Neuronal stem cell (in vitro differentiated cells): Measurements from ENCODE around the gene STARD13.

Source experiments
- DNase-seq: peaks from one replicate; pipeline ENCODE4 v3.0.0-alpha.2; 2013; ENCODE audit warnings: low spot score
- H2AFZ ChIP-seq: one replicate; pipeline ENCODE4 v1.6.1; 2013; ENCODE audit warnings: mild to moderate bottlenecking, low read length, inconsistent platforms
- H2AK5ac ChIP-seq: 2 replicates; pipeline ENCODE4 v1.6.1; 2013; ENCODE audit warnings: low read depth, mild to moderate bottlenecking, inconsistent platforms, low read length, moderate library complexity, mixed read lengths
- H2BK120ac ChIP-seq: 2 replicates; pipeline ENCODE4 v1.6.1; 2013; ENCODE audit warnings: low read depth, mild to moderate bottlenecking, inconsistent platforms, low read length, moderate library complexity, mixed read lengths
- H2BK12ac ChIP-seq: one replicate; pipeline ENCODE4 v1.6.1; 2013; ENCODE audit warnings: low read length, inconsistent platforms
- H2BK15ac ChIP-seq: 2 replicates; pipeline ENCODE4 v1.6.1; 2013; ENCODE audit warnings: mild to moderate bottlenecking, low read length, inconsistent platforms, mixed read lengths
- H2BK5ac ChIP-seq: one replicate; pipeline ENCODE4 v1.6.1; 2013; ENCODE audit warnings: inconsistent platforms, mild to moderate bottlenecking, low read length, moderate library complexity
- H3K14ac ChIP-seq: one replicate; pipeline ENCODE4 v1.6.1; 2013; ENCODE audit warnings: low read length, inconsistent platforms
- H3K18ac ChIP-seq: 2 replicates; pipeline ENCODE4 v1.6.1; 2013; ENCODE audit warnings: low read length, inconsistent platforms
- H3K23ac ChIP-seq: 2 replicates; pipeline ENCODE4 v1.6.1; 2013; ENCODE audit warnings: low read depth, mild to moderate bottlenecking, mixed read lengths, low read length, inconsistent platforms; ENCODE audit not compliant: poor library complexity
- H3K27ac ChIP-seq: replicated peaks from 3 replicates; pipeline ENCODE4 v1.5.1; 2013; ENCODE audit warnings: low read length, inconsistent platforms
- H3K27me3 ChIP-seq, 3 experiments: 2 replicates each; pipeline ENCODE4 v1.6.1; 2013; ENCODE audit warnings: low read length in 3 of 3, mild to moderate bottlenecking in 2 of 3, inconsistent platforms in 1 of 3, low read depth in 1 of 3, mixed read lengths in 1 of 3, moderate library complexity in 1 of 3; ENCODE audit not compliant: control insufficient read depth in 3 of 3, insufficient read depth in 3 of 3
- H3K36me3 ChIP-seq, 2 donors: replicated peaks in 1 of 2; 2 replicates each; pipeline ENCODE4 v1.6.1; 2013; ENCODE audit warnings: low read length in 2 of 2; ENCODE audit not compliant: control insufficient read depth in 2 of 2, insufficient read depth in 2 of 2
- H3K4ac ChIP-seq: 2 replicates; pipeline ENCODE4 v1.6.1; 2013; ENCODE audit warnings: inconsistent platforms, mild to moderate bottlenecking, low read length, moderate library complexity
- H3K4me1 ChIP-seq, 2 donors: 1 replicate in 1 of 2; 2 replicates in 1 of 2; pipeline ENCODE4 v1.6.1; 2013; ENCODE audit warnings: low read length in 2 of 2, low read depth in 1 of 2; ENCODE audit not compliant: control insufficient read depth in 2 of 2, insufficient read depth in 1 of 2
- H3K4me2 ChIP-seq: one replicate; pipeline ENCODE4 v1.6.1; 2013; ENCODE audit warnings: mild to moderate bottlenecking, low read length, inconsistent platforms; ENCODE audit not compliant: insufficient read depth, poor library complexity, severe bottlenecking
- H3K4me3 ChIP-seq, 2 donors: 2 replicates each; pipeline ENCODE4 v1.5.1; 2013; ENCODE audit warnings: low read length in 2 of 2, mild to moderate bottlenecking in 2 of 2, inconsistent platforms in 1 of 2, moderate library complexity in 1 of 2
- H3K79me1 ChIP-seq: one replicate; pipeline ENCODE4 v1.6.1; 2013; ENCODE audit warnings: low read depth, mild to moderate bottlenecking, inconsistent platforms, low read length, moderate library complexity
- H3K9ac ChIP-seq: one replicate; pipeline ENCODE4 v1.6.1; 2013; ENCODE audit warnings: mild to moderate bottlenecking, low read depth, low read length, inconsistent platforms; ENCODE audit not compliant: poor library complexity
- H3K9me3 ChIP-seq, 2 donors: replicated peaks in 1 of 2; 2 replicates each; pipeline versions ENCODE3 to v1.6.1; 2013; ENCODE audit warnings: low read length in 2 of 2, mild to moderate bottlenecking in 2 of 2, inconsistent platforms in 1 of 2, low read depth in 1 of 2, mixed read lengths in 1 of 2, moderate library complexity in 1 of 2; ENCODE audit not compliant: control insufficient read depth in 2 of 2, insufficient read depth in 1 of 2
- H4K8ac ChIP-seq: one replicate; pipeline ENCODE4 v1.6.1; 2013; ENCODE audit warnings: low read depth, mild to moderate bottlenecking, inconsistent platforms, low read length, moderate library complexity
- H4K91ac ChIP-seq: one replicate; pipeline ENCODE4 v1.6.1; 2013; ENCODE audit warnings: low read length, low read depth, mild to moderate bottlenecking, inconsistent platforms; ENCODE audit not compliant: poor library complexity
- WGBS, 2 donors: extraction: QIAGEN DNeasy Blood & Tissue Kit; methylation state at CpG; one replicate each; pipeline ENCODE4 v1.1.7; 2013; ENCODE audit warnings: missing lambda C conversion rate in 2 of 2, mixed read lengths in 1 of 2; ENCODE audit not compliant: insufficient read length in 2 of 2, insufficient replicate concordance in 1 of 2; ENCODE audit errors: extremely low coverage in 2 of 2; 5-methylcytosine and 5-hydroxymethylcytosine counted together

Gene STARD13

DNA sequence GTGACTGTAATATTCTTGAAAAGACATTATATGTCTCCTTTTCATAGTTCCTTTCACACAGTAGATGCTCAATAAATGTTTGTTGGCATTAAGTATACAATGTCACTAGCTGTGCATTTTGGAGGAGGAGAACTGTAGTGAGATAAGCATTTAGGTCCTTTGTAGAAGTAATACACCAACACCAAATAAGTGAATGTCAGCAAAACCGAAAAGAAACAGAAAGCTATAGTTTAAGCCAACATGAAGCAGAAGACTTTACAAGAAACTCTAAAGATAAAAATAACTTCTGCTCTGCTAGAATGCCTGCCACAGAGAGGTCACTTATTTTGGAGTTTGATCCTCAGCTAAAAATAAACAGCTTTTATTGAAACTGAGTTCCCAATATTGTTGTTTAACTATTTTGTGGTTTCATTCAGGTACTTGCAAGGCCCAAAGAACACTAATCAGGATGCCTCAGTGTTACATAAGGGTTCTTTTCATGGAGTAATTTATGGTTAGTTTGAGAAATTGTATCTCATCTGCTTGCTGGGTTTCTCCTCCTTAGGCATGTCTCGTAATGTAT lies 86.2 kb downstream of the STARD13 start:
- no peak for DNase-seq
- no peak overlapping the region for H3K14ac ChIP-seq
- H3K4me1 ChIP-seq = peaks cover 3 to 9% of the 10 kb centered on the region in 2 donors
- no peak overlapping the region for H2BK12ac ChIP-seq
- no peaks in the 10 kb centered on the region for H3K9me3 ChIP-seq
- H3K4me2 ChIP-seq = no peak overlapping the region
- H3K18ac ChIP-seq = no peak overlapping the region
- H2BK120ac ChIP-seq = no peak overlapping the region
- H2BK5ac ChIP-seq = no peak overlapping the region
- H4K8ac ChIP-seq = no peak overlapping the region
- no peak overlapping the region for H2BK15ac ChIP-seq
- no peak overlapping the region for H3K4ac ChIP-seq
- H3K36me3 ChIP-seq = no peaks in the 10 kb centered on the region
- H3K9ac ChIP-seq = no peak overlapping the region
- H3K79me1 ChIP-seq = no peaks in the 10 kb centered on the region
- H3K4me3 ChIP-seq = no peak overlapping the region
- no peak overlapping the region for H2AK5ac ChIP-seq
- H2AFZ ChIP-seq = no peak overlapping the region
- H3K27me3 ChIP-seq = no peaks in the 10 kb centered on the region
- H3K27ac ChIP-seq = no peak overlapping the region
- WGBS, 2 donors = no CpG with 5 or more reads among the region's 2 CpGs
- no peak overlapping the region for H3K23ac ChIP-seq
- H4K91ac ChIP-seq = no peak overlapping the region

DNA sequence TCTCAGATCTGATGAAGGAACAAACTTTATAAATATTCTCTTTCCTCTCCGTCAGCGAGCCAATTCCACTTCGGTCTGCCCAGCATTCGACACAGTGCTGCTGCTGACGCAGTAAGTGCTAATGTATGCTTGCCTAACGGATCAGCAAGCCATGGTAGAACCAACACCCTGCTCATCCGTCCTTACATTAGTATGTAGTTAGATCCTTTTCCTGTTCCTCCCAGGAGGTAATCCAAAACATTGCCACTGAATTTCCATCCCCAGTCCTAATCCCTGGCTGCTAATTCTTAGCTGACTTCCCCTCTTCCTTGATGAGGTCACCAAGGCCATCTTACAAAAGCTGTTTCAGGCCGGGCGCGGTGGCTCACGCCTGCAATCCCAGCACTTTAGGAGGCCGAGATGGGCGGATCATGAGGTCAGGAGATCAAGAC lies 88.0 kb downstream of the STARD13 start:
- Histone ChIP-seq H3K9me3 (no peaks in the 10 kb centered on the region), H3K4me1 (peaks cover 5 to 14% of the 10 kb centered on the region in 2 donors), H3K27me3 (no peaks in the 10 kb centered on the region), H3K14ac (no peak overlapping the region), H3K23ac (no peak overlapping the region), H3K36me3 (no peaks in the 10 kb centered on the region), H4K8ac (no peak overlapping the region), H2BK12ac (no peak overlapping the region), H3K4me3 (no peak overlapping the region), H3K4ac (no peak overlapping the region), H4K91ac (no peak overlapping the region), H2BK15ac (no peak overlapping the region), H3K79me1 (no peaks in the 10 kb centered on the region), H2BK5ac (no peak overlapping the region), H2AK5ac (no peak overlapping the region), H2AFZ (no peak overlapping the region), H2BK120ac (no peak overlapping the region), H3K18ac (no peak overlapping the region), H3K27ac (no peak overlapping the region), H3K4me2 (no peak overlapping the region), H3K9ac (no peak overlapping the region)
- WGBS, 2 donors = no CpG with 5 or more reads among the region's 13 CpGs
- DNase-seq = no peak

DNA sequence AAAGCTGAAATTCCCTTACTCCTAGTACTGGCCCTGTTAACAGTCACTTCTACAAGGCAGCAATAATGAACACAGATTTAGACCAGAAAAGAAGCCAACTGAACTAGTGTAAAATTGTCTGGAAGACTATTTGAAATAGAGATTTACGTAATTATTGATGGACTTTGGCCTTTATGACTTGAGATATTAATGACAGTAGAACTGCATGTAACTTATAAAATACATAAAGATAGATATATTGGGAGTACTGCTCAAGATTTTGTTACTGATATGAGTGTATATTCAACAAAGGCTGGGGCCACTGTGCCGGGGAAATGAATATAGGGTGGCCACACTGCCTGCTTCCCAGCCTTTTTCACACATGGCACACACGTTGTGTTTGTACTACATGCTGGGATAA lies 88.8 kb downstream of the STARD13 start:
- Histone ChIP-seq H3K9me3 (no peaks in the 10 kb centered on the region), H4K8ac (no peak overlapping the region), H3K27ac (no peak overlapping the region), H2BK120ac (no peak overlapping the region), H2BK15ac (no peak overlapping the region), H3K4me1 (peaks cover 5 to 14% of the 10 kb centered on the region in 2 donors), H2AK5ac (no peak overlapping the region), H3K27me3 (no peaks in the 10 kb centered on the region), H2BK12ac (no peak overlapping the region), H3K4me2 (no peak overlapping the region), H3K36me3 (no peaks in the 10 kb centered on the region), H2BK5ac (no peak overlapping the region), H3K9ac (no peak overlapping the region), H3K4ac (no peak overlapping the region), H2AFZ (no peak overlapping the region), H3K79me1 (no peaks in the 10 kb centered on the region), H3K14ac (no peak overlapping the region), H3K23ac (no peak overlapping the region), H3K4me3 (no peak overlapping the region), H3K18ac (no peak overlapping the region), H4K91ac (no peak overlapping the region)
- no CpG with 5 or more reads among the region's 3 CpGs for WGBS, 2 donors
- no peak for DNase-seq

DNA sequence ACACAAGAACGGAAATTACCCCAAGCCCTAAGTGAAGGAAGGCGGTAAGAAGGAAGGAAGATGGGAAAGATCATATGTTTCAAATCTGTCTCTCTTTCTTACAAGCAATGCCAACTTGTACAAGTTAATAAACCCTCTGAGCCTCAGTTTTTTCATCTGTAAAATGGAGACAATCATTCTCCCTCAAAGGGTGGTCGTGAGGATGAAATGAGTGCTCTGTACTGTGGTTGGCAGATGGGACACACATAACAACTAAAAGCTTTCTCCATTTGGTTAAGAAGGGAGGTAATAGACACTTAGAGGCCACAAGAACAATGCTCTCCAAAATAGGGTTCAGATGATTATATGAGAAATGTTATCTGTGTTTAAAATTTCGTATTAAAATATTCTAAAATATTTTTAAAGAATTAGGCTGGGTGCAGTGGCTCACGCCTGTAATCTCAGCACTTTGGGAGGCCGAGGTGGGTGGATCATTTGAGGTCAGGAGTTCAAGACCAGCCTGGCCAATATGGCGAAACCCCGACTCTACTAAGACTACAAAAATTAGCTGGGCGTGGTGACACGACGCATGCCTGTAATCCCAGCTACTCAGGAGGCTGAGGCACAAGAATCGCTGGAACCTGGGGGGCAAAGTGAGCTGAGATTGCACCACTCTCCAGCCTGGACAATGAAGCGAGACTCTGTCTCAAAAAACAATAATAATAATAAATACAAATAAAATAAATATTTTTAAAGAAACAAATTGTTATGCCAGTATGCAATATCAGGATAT lies 89.7 kb downstream of the STARD13 start:
- WGBS, 2 donors = no CpG with 5 or more reads among the region's 13 CpGs

More for the DNA sequence above, 89.7 kb downstream of the STARD13 start:
- Histone ChIP-seq H2BK120ac (no peak overlapping the region), H2BK15ac (no peak overlapping the region), H3K79me1 (no peaks in the 10 kb centered on the region), H3K4me1 (peaks cover 5 to 14% of the 10 kb centered on the region in 2 donors), H2AFZ (no peak overlapping the region), H3K9ac (no peak overlapping the region), H3K23ac (no peak overlapping the region), H2AK5ac (no peak overlapping the region), H3K27ac (no peak overlapping the region), H3K27me3 (no peaks in the 10 kb centered on the region), H2BK5ac (no peak overlapping the region), H3K4ac (no peak overlapping the region), H4K8ac (no peak overlapping the region), H3K14ac (no peak overlapping the region), H3K9me3 (no peaks in the 10 kb centered on the region), H3K4me2 (no peak overlapping the region), H2BK12ac (no peak overlapping the region), H3K18ac (no peak overlapping the region), H3K4me3 (no peak overlapping the region), H3K36me3 (no peaks in the 10 kb centered on the region), H4K91ac (no peak overlapping the region)
- no peak for DNase-seq
